ENCODE measurements around the gene NCEH1. TPM values are rescaled to one million over a fixed set of nuclear protein-coding genes. Genes with fewer than 3 reads are reported as not detected.

Gene NCEH1
- total and polyA plus RNA-seq, 2 of the 13 experiments (the other 11 are each of a cell fraction or from before 2014, with no cell fraction given), result 12.9 to 21.4 TPM

DNA sequence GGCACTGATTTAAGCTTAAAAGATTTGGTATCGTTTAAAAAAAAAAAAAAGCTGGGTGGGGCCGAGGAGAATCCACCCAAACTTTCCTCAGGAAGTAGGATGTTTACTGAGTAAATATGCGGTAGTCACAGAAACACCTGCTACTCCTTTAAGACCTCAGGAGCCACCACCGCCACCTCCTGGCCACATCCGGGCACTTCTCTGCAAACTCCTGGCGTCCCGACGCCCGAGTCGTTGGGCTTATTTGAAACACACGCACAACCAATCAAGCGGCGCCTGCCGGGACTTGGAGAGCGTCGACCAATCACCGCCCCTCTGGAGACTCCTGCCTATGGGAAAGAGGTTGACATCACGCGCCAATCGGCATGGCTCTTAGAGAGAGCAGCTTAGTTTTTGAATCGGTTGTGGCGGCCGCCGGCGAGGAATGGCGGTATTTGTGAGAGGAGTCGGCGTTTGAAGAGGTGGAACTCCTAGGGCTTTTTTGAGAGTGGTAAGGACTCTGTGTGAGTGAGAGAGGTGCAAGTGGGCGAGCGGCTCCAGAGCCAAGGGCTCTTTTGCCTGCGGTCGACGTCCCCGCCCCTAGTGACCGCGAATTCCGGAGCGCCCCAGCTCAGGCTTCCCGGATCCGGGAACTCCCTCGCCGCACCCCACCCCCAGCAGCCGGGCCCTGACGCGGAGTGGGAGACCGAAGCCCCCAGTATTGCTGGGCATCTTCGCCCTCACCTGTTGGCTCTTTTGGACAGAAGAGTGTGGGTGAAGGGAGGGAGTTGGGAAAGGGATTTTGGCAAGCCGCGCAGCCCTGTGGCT lies 39.7 kb upstream of the NCEH1 start, which contains the start of gene ECT2 (continued):
- TF ChIP-seq KDM3A (CRISPR knock-in tag; IDR thresholded peaks at IDR 0.05; ENCODE audit: low read depth) (no peak), ZNF552 (CRISPR knock-in tag; IDR thresholded peaks at IDR 0.05; ENCODE audit: borderline replicate concordance) (no peak), JDP2 (CRISPR knock-in tag; IDR thresholded peaks at IDR 0.05; ENCODE audit: borderline replicate concordance) (no peak), ARNT2 (CRISPR knock-in tag; IDR thresholded peaks at IDR 0.05; ENCODE audit: low read depth) (peak; percentile 60; the same call in 1 of the 2 replicates), REL (CRISPR knock-in tag; conservative IDR thresholded peaks at IDR 0.05) (no peak), EED (CRISPR knock-in tag; IDR thresholded peaks at IDR 0.05) (no peak), RXRB (CRISPR knock-in tag; IDR thresholded peaks at IDR 0.05; ENCODE audit: borderline replicate concordance) (peak; percentile 67), ZNF772 (CRISPR knock-in tag; IDR thresholded peaks at IDR 0.05) (peak; percentile 28; the same call in 1 of the 2 replicates), ZNF33A (CRISPR knock-in tag; IDR thresholded peaks at IDR 0.05; ENCODE audit: borderline replicate concordance) (no peak), SOX5 (CRISPR knock-in tag; IDR thresholded peaks at IDR 0.05; ENCODE audit: borderline replicate concordance) (peak; percentile 59; the same call in 1 of the 2 replicates), ARID2 (CRISPR knock-in tag; IDR thresholded peaks at IDR 0.05; ENCODE audit: borderline replicate concordance) (no peak; the same call in 1 of the 2 replicates), GPN1 (CRISPR knock-in tag; IDR thresholded peaks at IDR 0.05; ENCODE audit: borderline replicate concordance) (no peak), ATF1 (CRISPR knock-in tag; IDR thresholded peaks at IDR 0.05) (peak; percentile 75), SMARCC2 (IDR thresholded peaks at IDR 0.05) (no peak), RARA (CRISPR knock-in tag; IDR thresholded peaks at IDR 0.05) (0 out of 2 replicates have a peak, but pooled peaks have one; percentile 11), BRCA1 (CRISPR knock-in tag; IDR thresholded peaks at IDR 0.05) (no peak), ZNF468 (CRISPR knock-in tag; IDR thresholded peaks at IDR 0.05) (no peak), FOXJ3 (CRISPR knock-in tag; IDR thresholded peaks at IDR 0.05; ENCODE audit: borderline replicate concordance) (peak; percentile 62; the same call in 1 of the 2 replicates)
- TF ChIP-seq, protein P1, sequence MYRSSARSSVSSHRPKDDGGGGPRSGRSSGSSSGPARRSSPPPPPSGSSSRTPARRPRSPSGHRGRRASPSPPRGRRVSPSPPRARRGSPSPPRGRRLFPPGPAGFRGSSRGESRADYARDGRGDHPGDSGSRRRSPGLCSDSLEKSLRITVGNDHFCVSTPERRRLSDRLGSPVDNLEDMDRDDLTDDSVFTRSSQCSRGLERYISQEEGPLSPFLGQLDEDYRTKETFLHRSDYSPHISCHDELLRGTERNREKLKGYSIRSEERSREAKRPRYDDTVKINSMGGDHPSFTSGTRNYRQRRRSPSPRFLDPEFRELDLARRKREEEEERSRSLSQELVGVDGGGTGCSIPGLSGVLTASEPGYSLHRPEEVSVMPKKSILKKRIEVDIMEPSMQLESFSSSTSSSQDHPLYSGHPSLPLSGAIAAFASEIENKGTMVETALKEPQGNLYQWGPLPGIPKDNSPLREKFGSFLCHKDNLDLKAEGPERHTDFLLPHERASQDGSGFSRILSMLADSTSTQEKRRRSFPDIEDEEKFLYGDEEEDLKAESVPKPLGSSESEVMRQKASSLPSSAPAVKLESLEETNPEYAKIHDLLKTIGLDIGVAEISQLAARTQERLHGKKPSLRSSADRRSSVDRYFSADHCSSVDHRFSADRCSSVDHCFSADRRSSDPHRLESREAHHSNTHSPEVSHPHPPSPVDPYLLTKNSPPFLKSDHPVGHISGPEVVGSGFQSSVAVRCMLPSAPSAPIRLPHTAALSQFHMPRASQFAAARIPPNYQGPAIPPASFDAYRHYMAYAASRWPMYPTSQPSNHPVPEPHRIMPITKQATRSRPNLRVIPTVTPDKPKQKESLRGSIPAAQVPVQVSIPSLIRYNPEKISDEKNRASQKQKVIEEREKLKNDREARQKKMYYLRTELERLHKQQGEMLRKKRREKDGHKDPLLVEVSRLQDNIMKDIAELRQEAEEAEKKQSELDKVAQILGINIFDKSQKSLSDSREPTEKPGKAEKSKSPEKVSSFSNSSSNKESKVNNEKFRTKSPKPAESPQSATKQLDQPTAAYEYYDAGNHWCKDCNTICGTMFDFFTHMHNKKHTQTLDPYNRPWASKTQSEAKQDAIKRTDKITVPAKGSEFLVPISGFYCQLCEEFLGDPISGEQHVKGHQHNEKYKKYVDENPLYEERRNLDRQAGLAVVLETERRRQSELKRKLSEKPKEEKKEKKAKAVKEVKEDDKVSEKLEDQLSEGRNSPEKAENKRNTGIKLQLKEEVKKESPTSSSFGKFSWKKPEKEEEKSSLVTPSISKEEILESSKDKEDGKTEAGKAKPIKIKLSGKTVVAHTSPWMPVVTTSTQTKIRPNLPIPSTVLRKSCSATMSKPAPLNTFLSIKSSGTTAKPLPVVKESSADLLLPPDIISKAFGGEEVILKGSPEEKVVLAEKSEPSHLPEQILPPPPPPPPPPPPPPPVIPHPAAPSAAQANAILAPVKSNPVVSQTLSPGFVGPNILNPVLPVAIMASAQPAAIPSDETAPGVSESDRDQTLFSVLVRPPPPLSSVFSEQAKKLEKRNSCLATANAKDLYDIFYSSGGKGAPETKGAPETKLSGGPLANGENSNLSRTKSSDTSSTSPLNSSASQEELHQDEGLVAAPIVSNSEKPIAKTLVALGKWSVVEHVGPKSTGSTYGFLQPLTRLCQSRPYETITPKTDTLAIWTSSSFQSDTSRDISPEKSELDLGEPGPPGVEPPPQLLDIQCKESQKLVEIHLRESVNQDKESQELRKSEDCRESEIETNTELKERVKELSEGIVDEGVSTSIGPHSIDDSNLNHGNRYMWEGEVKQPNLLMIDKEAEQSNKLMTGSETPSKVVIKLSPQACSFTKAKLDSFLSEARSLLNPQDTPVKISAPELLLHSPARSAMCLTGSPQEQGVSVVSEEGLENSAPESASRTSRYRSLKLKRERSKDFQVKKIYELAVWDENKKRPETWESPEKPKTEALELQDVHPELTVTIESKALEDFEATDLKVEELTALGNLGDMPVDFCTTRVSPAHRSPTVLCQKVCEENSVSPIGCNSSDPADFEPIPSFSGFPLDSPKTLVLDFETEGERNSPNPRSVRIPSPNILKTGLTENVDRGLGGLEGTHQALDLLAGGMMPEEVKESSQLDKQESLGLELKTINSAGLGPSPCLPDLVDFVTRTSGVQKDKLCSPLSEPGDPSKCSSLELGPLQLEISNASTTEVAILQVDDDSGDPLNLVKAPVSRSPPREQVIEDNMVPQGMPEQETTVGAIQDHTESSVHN (CRISPR knock-in tag; IDR thresholded peaks at IDR 0.05), result no peak
- TF ChIP-seq, protein P2, sequence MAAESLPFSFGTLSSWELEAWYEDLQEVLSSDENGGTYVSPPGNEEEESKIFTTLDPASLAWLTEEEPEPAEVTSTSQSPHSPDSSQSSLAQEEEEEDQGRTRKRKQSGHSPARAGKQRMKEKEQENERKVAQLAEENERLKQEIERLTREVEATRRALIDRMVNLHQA (CRISPR knock-in tag; IDR thresholded peaks at IDR 0.05), result no peak
- TF ChIP-seq, protein P3, sequence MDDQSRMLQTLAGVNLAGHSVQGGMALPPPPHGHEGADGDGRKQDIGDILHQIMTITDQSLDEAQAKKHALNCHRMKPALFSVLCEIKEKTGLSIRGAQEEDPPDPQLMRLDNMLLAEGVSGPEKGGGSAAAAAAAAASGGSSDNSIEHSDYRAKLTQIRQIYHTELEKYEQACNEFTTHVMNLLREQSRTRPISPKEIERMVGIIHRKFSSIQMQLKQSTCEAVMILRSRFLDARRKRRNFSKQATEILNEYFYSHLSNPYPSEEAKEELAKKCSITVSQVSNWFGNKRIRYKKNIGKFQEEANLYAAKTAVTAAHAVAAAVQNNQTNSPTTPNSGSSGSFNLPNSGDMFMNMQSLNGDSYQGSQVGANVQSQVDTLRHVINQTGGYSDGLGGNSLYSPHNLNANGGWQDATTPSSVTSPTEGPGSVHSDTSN (CRISPR knock-in tag; IDR thresholded peaks at IDR 0.05; ENCODE audit: borderline replicate concordance), result no peak
